Amniotic epithelial cell (primary cell): ENCODE results near the gene MAP2K5.
A peak's percentile ranks its signal among the peaks of the same experiment; 100 is the strongest.

Experiments used
- DNase-seq: peaks from one replicate; pipeline ENCODE4 v3.0.0-alpha.2; 2010; ENCODE audit warnings: low read depth

MAP2K5 gene

GRCh38 chr15:67724691-67725375 lies 182.3 kb downstream of the MAP2K5 start:
- DNase-seq: no peak

- DNase-seq: no peak
Measured at GRCh38 chr15:67730135-67730534, 187.6 kb downstream of the MAP2K5 start.

GRCh38 chr15:67731112-67731721 lies 188.7 kb downstream of the MAP2K5 start:
- DNase-seq: no peak

- DNase-seq: no peak
Measured at GRCh38 chr15:67732164-67732563, 189.7 kb downstream of the MAP2K5 start.

- DNase-seq: no peak
Measured at GRCh38 chr15:67732671-67733374, 190.3 kb downstream of the MAP2K5 start.

GRCh38 chr15:67735896-67736295 lies 193.4 kb downstream of the MAP2K5 start:
- no peak for DNase-seq

DNA sequence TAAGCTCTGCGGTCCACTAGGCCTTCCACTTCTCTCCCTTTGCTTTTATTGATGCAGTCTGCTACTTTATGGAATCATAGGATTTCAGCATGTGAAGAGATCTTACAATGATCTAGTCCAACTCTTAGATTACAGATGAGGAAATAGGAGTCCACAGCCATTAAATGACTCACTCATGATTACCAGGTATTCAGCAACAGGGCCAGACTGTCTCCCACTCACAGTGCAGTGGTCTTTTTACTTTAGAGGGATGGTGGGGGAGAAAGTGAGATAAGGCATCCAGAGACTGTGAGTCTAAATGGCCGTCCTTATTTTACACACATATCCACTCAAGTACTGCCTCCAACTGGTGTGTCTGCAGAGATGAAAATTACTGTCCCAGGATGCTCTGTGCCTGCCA lies 194.3 kb downstream of the MAP2K5 start:
- DNase-seq: peak; percentile 70

DNA sequence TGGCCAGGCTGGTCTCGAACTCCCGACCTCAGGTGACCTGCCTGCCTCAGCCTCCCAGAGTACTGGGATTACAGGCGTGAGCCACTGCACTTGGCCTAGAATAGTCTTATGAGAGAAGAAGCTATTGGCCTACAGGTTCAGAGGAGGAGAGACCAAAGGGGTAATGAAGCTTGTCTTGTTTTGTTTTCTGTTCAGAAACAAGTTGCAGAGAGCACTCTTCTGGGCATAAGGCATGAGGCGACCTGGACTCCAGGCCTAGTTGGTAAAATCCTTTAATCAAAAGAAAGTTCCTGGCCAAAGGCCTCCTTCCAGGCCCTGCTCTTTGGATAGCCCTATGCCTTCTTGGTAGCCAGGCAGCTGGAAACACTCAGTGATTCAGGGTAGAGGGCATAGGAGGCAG lies 195.6 kb downstream of the MAP2K5 start:
- no peak for DNase-seq

DNA sequence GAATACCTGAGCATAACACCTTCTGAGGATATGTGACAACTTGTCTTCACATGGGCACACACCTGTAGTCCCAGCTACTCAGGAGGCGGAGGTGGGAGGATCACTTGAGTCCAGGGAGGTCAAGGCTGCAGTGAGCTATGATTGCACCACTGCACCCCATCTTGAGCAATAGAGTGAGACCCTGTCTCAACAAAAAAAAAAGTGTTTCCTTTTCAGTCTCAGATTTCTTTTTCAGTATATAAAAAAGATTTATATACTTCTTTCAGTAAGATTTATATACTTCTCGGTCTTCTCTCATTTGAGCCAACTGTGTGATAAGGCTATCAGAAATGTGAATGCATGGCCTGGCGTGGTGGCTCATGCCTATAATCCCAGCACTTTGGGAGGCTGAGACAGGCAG lies 197.9 kb downstream of the MAP2K5 start:
- no peak for DNase-seq

GRCh38 chr15:67741308-67741707 lies 198.8 kb downstream of the MAP2K5 start:
- DNase-seq: no peak

- no peak for DNase-seq
Measured at GRCh38 chr15:67743558-67743957, 201.1 kb downstream of the MAP2K5 start.

DNA sequence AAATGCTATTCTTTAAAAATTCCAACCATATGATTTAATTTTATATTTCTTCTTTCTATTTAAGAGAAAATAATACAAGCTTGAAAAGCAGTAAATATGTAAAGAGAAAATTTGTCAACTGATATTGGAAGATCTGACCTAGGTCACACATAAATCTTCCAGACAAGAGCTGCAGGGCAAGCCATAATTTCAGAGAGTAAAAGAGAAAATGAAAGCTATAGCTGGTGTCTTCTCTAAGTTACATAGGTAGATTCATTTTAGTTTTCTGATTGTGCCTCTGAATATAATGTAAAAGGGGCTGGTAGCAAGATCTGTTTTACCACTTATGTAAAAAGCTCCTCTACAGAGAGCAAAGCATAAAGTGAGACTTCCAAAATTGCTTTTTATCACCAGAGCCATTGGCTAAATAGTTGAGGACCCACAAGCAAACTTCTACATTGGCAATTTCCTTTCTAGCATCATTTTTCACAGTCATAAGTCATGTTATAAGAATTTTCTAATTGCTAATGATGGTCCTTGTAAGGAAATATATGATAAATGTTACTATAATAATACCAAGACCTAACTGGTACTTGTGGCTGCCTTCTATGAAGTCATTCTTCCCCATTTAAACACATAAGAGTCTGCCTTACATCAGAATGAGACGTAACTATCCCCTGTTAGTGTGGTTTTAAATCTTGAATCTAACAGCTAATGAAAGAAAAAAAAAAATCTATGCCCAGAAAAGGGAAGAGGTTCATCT lies 202.0 kb downstream of the MAP2K5 start:
- DNase-seq: peak; percentile 37

- DNase-seq: peak; percentile 45
Measured at GRCh38 chr15:67745073-67746006, 202.8 kb downstream of the MAP2K5 start.

- DNase-seq: peak; percentile 86
Measured at GRCh38 chr15:67746022-67746421, 203.5 kb downstream of the MAP2K5 start.

GRCh38 chr15:67746450-67746849 lies 203.9 kb downstream of the MAP2K5 start:
- no peak for DNase-seq

DNA sequence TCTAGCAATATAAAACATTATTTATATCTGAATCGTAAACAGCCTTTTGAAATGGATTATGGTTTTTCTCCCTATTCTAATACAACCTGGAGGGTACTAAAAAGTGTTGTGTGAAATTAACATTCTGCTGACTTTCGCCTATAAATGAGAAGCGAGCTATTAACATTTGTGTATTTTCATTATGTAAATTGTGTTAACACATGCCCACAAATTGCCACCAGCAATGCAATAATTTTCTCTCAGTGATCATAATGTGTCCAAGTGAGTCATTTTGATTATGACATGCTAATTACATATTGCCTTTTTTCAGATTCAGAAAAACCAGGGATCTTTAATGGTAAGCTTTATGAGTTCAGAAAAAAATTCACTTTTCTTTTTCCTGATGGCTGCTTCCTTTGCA lies 205.4 kb downstream of the MAP2K5 start:
- DNase-seq: no peak

GRCh38 chr15:67750371-67750770 lies 207.9 kb downstream of the MAP2K5 start:
- DNase-seq: peak; percentile 26

GRCh38 chr15:67753891-67754290 lies 211.4 kb downstream of the MAP2K5 start:
- no peak for DNase-seq

GRCh38 chr15:67755264-67755663 lies 212.8 kb downstream of the MAP2K5 start:
- DNase-seq: no peak

DNA sequence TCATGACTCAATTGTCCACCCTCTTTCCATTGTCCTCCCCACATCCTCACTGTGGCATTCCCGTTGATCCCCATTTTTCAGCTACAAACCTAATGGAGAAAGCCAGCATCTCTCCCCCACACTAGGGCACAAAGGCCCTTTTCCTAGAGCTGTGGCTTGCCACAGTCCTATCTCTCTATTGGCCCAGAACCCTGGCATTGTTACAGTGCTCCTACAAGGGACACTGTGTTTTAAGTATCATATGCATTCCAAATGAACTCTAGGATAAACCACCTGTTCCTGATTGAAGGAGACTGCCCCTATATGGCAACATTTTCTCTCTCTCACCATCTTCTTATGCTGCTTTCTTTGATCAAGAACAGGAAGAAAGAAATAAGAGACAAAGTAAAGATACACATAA lies 213.4 kb downstream of the MAP2K5 start:
- no peak for DNase-seq

- DNase-seq: no peak
Measured at GRCh38 chr15:67758619-67759300, 216.3 kb downstream of the MAP2K5 start.
